Prostate gland (tissue), 2 donors: ENCODE data around the gene SLTM.

Experiments used
- POLR2A ChIP-seq: fragments of 450-650 bp; IDR thresholded peaks from one replicate; pipeline ENCODE4 v1.6.1; 2016; ENCODE audit warnings: antibody characterized with exemption, mild to moderate bottlenecking
- TF ChIP-seq, protein P1 (sequence below), 4 experiments: fragments of 200-600 bp in 2 of 4; fragments of 450-650 bp in 2 of 4; sonication (generic) in 2 of 4; IDR thresholded peaks; 1 replicate in 3 of 4; 2 replicates in 1 of 4; pipeline ENCODE4 v1.5.1; 2016 to 2019; ENCODE audit warnings: antibody characterized with exemption in 4 of 4, mild to moderate bottlenecking in 2 of 4, moderate library complexity in 2 of 4

DNA sequence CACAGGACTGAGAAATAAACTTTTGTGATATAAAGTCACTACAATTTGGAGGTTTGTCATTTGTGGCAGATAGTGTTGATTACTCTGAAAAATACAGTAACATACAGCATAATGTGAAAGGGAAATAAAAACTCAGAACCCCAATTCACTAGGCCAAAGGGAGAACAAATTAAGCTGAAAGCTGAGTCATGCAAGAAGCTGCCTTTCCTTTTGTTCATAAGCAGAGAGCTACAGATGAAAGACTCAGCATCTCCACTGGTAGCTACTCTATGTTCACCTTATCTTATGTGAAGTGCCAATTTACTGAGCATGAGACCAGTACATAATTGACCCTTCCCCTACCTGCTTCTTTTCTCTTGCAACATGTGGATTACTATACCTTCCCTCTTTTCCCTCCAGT is 19.3 kb upstream of the SLTM start:
- TF ChIP-seq, protein P1, sequence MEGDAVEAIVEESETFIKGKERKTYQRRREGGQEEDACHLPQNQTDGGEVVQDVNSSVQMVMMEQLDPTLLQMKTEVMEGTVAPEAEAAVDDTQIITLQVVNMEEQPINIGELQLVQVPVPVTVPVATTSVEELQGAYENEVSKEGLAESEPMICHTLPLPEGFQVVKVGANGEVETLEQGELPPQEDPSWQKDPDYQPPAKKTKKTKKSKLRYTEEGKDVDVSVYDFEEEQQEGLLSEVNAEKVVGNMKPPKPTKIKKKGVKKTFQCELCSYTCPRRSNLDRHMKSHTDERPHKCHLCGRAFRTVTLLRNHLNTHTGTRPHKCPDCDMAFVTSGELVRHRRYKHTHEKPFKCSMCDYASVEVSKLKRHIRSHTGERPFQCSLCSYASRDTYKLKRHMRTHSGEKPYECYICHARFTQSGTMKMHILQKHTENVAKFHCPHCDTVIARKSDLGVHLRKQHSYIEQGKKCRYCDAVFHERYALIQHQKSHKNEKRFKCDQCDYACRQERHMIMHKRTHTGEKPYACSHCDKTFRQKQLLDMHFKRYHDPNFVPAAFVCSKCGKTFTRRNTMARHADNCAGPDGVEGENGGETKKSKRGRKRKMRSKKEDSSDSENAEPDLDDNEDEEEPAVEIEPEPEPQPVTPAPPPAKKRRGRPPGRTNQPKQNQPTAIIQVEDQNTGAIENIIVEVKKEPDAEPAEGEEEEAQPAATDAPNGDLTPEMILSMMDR (IDR thresholded peaks at IDR 0.05), result no peak
- TF ChIP-seq POLR2A, result no peak
